Measurements from ENCODE around the gene RASAL1. TPM values are rescaled to one million over a fixed set of nuclear protein-coding genes. Genes with fewer than 3 reads are reported as not detected.

Gene RASAL1
- total RNA-seq, 1 donor from 2014 or later, result 11.0 TPM

DNA sequence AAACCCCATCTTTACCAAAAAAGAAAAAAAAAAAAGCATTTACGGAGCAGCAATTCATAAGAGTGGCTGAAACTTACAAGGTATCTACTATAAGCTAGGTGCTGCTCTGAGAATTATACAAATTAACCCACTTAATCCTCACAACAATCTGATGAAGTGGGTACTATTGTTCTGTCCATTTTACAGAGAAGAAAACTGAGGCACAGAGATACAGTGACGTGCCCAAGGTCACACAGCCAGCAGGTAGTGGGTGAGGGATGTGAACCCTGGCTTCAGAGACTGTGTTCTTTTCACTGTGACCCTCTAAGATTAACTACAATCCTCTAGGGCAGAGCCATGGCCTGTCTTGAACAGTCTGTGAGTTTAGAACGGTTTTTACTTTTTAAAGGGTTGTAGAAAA is 46.4 kb upstream of the RASAL1 start:
- H3K4me1 ChIP-seq, result peaks cover 26% of the 10 kb centered on the region
- no peak overlapping the region for H3K4me3 ChIP-seq
- no peaks in the 10 kb centered on the region for H3K27me3 ChIP-seq
- no peak for DNase-seq (ENCODE audit: extremely low spot score in 2 of 2)
- H3K9me3 ChIP-seq, result no peaks in the 10 kb centered on the region
- intact Hi-C loops (cut with DNase I), result no loop called here
- no peak overlapping the region for H3K27ac ChIP-seq
- TF ChIP-seq POLR2A (IDR thresholded peaks at IDR 0.05), result no peak
- TF ChIP-seq, protein P1, sequence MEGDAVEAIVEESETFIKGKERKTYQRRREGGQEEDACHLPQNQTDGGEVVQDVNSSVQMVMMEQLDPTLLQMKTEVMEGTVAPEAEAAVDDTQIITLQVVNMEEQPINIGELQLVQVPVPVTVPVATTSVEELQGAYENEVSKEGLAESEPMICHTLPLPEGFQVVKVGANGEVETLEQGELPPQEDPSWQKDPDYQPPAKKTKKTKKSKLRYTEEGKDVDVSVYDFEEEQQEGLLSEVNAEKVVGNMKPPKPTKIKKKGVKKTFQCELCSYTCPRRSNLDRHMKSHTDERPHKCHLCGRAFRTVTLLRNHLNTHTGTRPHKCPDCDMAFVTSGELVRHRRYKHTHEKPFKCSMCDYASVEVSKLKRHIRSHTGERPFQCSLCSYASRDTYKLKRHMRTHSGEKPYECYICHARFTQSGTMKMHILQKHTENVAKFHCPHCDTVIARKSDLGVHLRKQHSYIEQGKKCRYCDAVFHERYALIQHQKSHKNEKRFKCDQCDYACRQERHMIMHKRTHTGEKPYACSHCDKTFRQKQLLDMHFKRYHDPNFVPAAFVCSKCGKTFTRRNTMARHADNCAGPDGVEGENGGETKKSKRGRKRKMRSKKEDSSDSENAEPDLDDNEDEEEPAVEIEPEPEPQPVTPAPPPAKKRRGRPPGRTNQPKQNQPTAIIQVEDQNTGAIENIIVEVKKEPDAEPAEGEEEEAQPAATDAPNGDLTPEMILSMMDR (IDR thresholded peaks at IDR 0.05), result no peak
- no peak for TF ChIP-seq POLR2AphosphoS5 (IDR thresholded peaks at IDR 0.05; ENCODE audit: insufficient read depth in 1 of 2, low read depth in 1 of 2)
- peaks cover 0 to 36% of the 10 kb centered on the region in 2 donors for H3K36me3 ChIP-seq

DNA sequence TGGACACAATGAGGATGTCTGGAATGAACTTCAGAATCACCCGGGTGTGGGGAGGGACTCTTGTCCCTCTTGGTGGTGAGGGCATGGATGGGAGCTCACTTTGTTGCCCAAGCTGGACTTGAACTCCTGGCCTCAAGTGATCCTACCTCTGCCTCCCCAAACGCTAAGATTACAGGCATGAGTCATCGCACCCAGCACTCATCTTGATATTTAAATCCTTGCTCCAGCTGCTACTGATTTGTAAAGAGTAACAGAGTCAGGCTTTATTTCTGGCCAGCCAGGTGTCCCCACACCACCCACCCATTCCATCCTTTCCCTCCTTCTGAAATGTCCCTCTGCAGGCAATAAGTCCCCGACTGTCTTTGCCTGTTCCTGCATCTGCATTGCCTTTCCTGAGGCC is 44.8 kb upstream of the RASAL1 start:
- no peak for TF ChIP-seq POLR2A (IDR thresholded peaks at IDR 0.05)
- TF ChIP-seq, protein P1 (IDR thresholded peaks at IDR 0.05), result no peak
- TF ChIP-seq POLR2AphosphoS5 (IDR thresholded peaks at IDR 0.05; ENCODE audit: insufficient read depth in 1 of 2, low read depth in 1 of 2), result no peak
- H3K36me3 ChIP-seq, result peaks cover 0 to 52% of the 10 kb centered on the region in 2 donors

DNA sequence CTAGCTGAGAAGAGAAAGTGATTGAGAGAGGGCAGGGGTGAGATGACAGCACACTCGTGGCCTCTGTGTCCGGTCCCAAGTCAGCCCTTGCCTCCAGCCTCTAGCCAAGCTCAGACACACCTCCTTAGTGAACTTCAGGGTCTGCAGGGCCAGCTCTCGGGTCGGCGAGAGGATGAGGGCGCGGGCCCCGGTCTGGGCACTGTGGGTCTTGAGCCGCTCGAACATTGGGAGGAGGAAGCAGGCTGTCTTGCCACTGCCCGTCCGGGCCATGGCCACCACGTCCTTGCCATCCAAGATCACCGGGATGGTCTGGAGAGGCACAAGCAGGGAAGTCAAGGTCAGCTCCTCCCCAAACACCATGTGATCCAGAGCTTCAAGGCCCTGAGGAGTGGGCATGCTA is 43.5 kb upstream of the RASAL1 start:
- intact Hi-C loops (cut with DNase I), result no loop called here
- peaks cover 0 to 60% of the 10 kb centered on the region in 2 donors for H3K36me3 ChIP-seq

More for the DNA sequence above, 44.8 kb upstream of the RASAL1 start:
- intact Hi-C loops (cut with DNase I), result no loop called here
- H3K4me3 ChIP-seq, result no peak overlapping the region
- H3K4me1 ChIP-seq, result peaks cover 16% of the 10 kb centered on the region
- H3K27ac ChIP-seq, result no peak overlapping the region
- H3K27me3 ChIP-seq, result no peaks in the 10 kb centered on the region
- no peak for DNase-seq (ENCODE audit: extremely low spot score in 2 of 2)
- no peaks in the 10 kb centered on the region for H3K9me3 ChIP-seq

DNA sequence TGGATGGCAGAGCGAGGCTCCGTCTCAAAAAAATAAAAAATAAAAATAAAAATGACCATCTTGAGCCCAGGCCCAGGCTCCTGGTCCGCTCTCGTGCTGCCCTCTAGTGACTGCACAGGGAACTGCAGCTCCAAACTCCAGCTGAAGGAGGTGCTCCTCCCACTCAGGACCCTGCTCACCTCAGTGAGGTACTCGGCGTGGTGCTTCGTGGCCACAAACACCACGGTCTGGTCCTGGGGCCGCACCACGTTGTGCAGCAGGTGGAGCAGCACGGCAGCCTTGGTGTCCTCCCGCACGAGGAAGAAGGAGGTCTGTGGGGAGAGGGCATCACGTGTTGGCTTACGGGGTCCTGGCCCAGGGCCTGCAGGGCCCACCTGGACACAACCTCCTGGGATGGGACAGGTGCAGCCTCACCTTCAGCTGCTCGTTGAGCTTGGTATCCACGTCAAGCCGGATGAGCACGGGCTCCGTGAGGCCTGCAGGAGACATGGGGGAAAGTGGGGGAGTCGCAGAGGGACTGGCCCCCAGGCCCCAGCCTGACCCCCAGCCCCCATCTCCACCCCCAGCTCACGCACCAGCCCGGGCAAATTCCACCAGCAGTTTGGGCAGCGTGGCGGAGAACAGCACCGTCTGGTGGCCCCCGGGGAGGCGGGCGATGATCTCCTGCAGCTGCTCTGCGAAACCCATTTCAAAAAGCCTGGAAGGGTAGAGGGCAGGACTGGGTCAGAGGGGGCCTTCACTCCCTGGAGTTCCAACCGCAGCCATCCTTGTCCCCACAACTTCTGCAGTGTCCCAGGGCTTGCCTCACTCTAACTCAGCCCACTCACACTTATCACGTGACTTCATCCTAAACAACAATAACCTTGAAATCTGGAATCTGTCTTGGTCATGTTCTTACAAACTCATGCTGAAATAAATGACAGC is 39.2 kb upstream of the RASAL1 start:
- Histone ChIP-seq H3K4me1 (no peaks in the 10 kb centered on the region), H3K4me3 (no peak overlapping the region), H3K9me3 (no peaks in the 10 kb centered on the region), H3K27ac (no peak overlapping the region), H3K27me3 (no peaks in the 10 kb centered on the region), H3K36me3 (peaks cover 0 to 95% of the 10 kb centered on the region in 2 donors)
- no peak for DNase-seq (ENCODE audit: extremely low spot score in 2 of 2)
- TF ChIP-seq POLR2AphosphoS5 (IDR thresholded peaks at IDR 0.05; ENCODE audit: insufficient read depth in 1 of 2, low read depth in 1 of 2) (no peak), POLR2A (IDR thresholded peaks at IDR 0.05) (no peak)
- TF ChIP-seq, protein P1 (IDR thresholded peaks at IDR 0.05), result peak; percentile 80 to 98 (median 88)
- intact Hi-C loops (cut with DNase I), result no loop called here

More for the DNA sequence above, 43.5 kb upstream of the RASAL1 start:
- peaks cover 11% of the 10 kb centered on the region for H3K4me1 ChIP-seq
- H3K9me3 ChIP-seq, result no peaks in the 10 kb centered on the region
- no peak for DNase-seq (ENCODE audit: extremely low spot score in 2 of 2)
- no peaks in the 10 kb centered on the region for H3K27me3 ChIP-seq
- TF ChIP-seq POLR2AphosphoS5 (IDR thresholded peaks at IDR 0.05; ENCODE audit: insufficient read depth in 1 of 2, low read depth in 1 of 2), result no peak
- TF ChIP-seq, protein P1 (IDR thresholded peaks at IDR 0.05), result no peak
- no peak for TF ChIP-seq POLR2A (IDR thresholded peaks at IDR 0.05)
- H3K4me3 ChIP-seq, result no peak overlapping the region
- H3K27ac ChIP-seq, result no peak overlapping the region
